Hematopoietic multipotent progenitor cell (in vitro differentiated cells): Measurements from ENCODE around the gene ELOVL5. TPM values are rescaled to one million over a fixed set of nuclear protein-coding genes. Genes with fewer than 3 reads are reported as not detected.

Source experiments
- DNase-seq, 3 donors: peaks; one replicate each; pipeline ENCODE4 v3.0.0-alpha.2; 2011 to 2015; ENCODE audit warnings: low read depth in 2 of 3, low spot score in 2 of 3
- total RNA-seq: library from RNA; depleted of rRNA; stranded (reverse); fragments of >200 nt; gene quantifications from one replicate; pipeline ENCODE4 v1.2.3, GENCODE V29; 2012

The ELOVL5 gene
- total RNA-seq, 1 donor: 84.6 TPM

- DNase-seq: no peak
Measured at GRCh38 chr6:53282741-53283140, 66.0 kb downstream of the ELOVL5 start.

GRCh38 chr6:53282234-53282633, 66.5 kb downstream of the ELOVL5 start:
- no peak for DNase-seq

GRCh38 chr6:53281518-53282215, 67.1 kb downstream of the ELOVL5 start:
- DNase-seq: no peak

- no peak for DNase-seq
Measured at GRCh38 chr6:53280207-53280606, 68.5 kb downstream of the ELOVL5 start.

- DNase-seq: no peak
Measured at GRCh38 chr6:53279293-53279692, 69.5 kb downstream of the ELOVL5 start.

- no peak for DNase-seq
Measured at GRCh38 chr6:53273370-53273769, 75.4 kb downstream of the ELOVL5 start.

GRCh38 chr6:53269827-53270226, 78.9 kb downstream of the ELOVL5 start:
- no peak for DNase-seq

GRCh38 chr6:53268858-53269608, 79.7 kb downstream of the ELOVL5 start:
- DNase-seq: no peak

GRCh38 chr6:53266553-53267090, 82.1 kb downstream of the ELOVL5 start:
- DNase-seq: no peak

GRCh38 chr6:53264915-53265607, 83.7 kb downstream of the ELOVL5 start:
- DNase-seq: peak in 1 of 3 donors; percentile 35

- DNase-seq: no peak
Measured at GRCh38 chr6:53264337-53264736, 84.4 kb downstream of the ELOVL5 start.

- no peak for DNase-seq
Measured at GRCh38 chr6:53263917-53264316, 84.8 kb downstream of the ELOVL5 start.

GRCh38 chr6:53259860-53260580, 88.7 kb downstream of the ELOVL5 start:
- DNase-seq: no peak

GRCh38 chr6:53258774-53259155, 90.0 kb downstream of the ELOVL5 start:
- DNase-seq: no peak

- DNase-seq: no peak
Measured at GRCh38 chr6:53258076-53258773, 90.5 kb downstream of the ELOVL5 start.

- DNase-seq: no peak
Measured at GRCh38 chr6:53257533-53257932, 91.2 kb downstream of the ELOVL5 start.

- no peak for DNase-seq
Measured at GRCh38 chr6:53257001-53257400, 91.7 kb downstream of the ELOVL5 start.

- DNase-seq: no peak
Measured at GRCh38 chr6:53252177-53252692, 96.5 kb downstream of the ELOVL5 start.

- no peak for DNase-seq
Measured at GRCh38 chr6:53251033-53251672, 97.6 kb downstream of the ELOVL5 start.
